Measurements from ENCODE around the gene WWOX. TPM values are rescaled to one million over a fixed set of nuclear protein-coding genes. Genes with fewer than 3 reads are reported as not detected.

Gene WWOX
- total and polyA plus RNA-seq, 2 of the 4 experiments (the other 2 are of a cell fraction): 2.7 to 5.4 TPM

DNA sequence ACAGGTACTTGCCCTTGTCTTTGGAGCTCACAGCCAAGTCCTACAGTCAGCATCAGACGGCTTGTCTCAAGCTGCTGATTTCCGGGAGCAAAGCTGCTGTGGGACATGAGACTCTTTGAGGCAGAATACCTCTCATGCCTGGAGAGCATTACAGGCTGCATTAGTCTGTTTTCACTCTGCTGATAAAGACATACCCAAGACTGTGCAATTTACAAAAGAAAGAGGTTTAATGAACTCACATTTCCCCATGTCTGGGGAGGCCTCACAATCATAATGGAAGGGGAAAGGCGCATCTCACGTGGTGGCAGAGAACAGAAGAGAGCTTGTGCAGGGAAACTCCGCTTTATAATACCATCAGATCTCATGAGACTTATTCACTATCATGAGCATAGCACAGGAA, 661.2 kb downstream of the WWOX start:
- Histone ChIP-seq H2AFZ (replicated peaks; ENCODE audit: low read length, poor library complexity) (no peak overlapping the region), H3K4me2 (ENCODE audit: low read depth, low read length) (no peak overlapping the region), H3K9me3 (ENCODE audit: control insufficient read depth, insufficient read depth, low read length) (peaks cover 18% of the 10 kb centered on the region), H4K20me1 (ENCODE audit: insufficient read depth, low read length) (no peaks in the 10 kb centered on the region), H3K4ac (ENCODE audit: low read depth, low read length) (no peak overlapping the region), H3K27me3 (ENCODE audit: control insufficient read depth, insufficient read depth, low read length) (no peaks in the 10 kb centered on the region), H3K27ac (ENCODE audit: insufficient read depth, low read length) (no peak overlapping the region), H2BK5ac (ENCODE audit: low read depth, low read length, poor library complexity, severe bottlenecking) (no peak overlapping the region), H3K36me3 (ENCODE audit: control insufficient read depth, insufficient read depth, low read length) (no peaks in the 10 kb centered on the region), H3K9ac (ENCODE audit: low read depth, low read length) (no peak overlapping the region), H3K9me1 (ENCODE audit: insufficient read depth, low read length) (no peaks in the 10 kb centered on the region), H2AK5ac (ENCODE audit: low read depth, low read length) (no peak overlapping the region), H2BK15ac (ENCODE audit: low read depth, low read length) (no peak overlapping the region), H3K4me3 (ENCODE audit: insufficient read depth, low read depth, low read length) (no peak overlapping the region), H3K56ac (ENCODE audit: extremely low read depth, insufficient read depth, low read length) (no peak overlapping the region), H3K79me1 (ENCODE audit: low read depth in 1 of 2, low read length in 2 of 2) (no peaks in the 10 kb centered on the region), H4K5ac (ENCODE audit: low read depth, low read length) (no peak overlapping the region), H3K4me1 (ENCODE audit: control insufficient read depth, insufficient read depth, low read length) (no peaks in the 10 kb centered on the region), H2BK120ac (ENCODE audit: low read depth, low read length) (no peak overlapping the region), H4K8ac (ENCODE audit: low read depth in 2 of 2, low read length in 2 of 2) (no peak overlapping the region), H3K14ac (replicated peaks; ENCODE audit: low read depth, low read length) (no peak overlapping the region), H2AK9ac (replicated peaks; ENCODE audit: low read depth, low read length, poor library complexity) (no peak overlapping the region), H3K23ac (ENCODE audit: low read depth, low read length) (no peak overlapping the region), H4K91ac (ENCODE audit: insufficient read depth, low read depth, low read length) (no peak overlapping the region), H2BK20ac (ENCODE audit: low read depth, low read length) (no peak overlapping the region), H3K18ac (ENCODE audit: low read depth, low read length) (no peak overlapping the region)
- TF ChIP-seq BHLHE40 (IDR thresholded peaks at IDR 0.05; ENCODE audit: low read depth, low read length) (no peak), CHD1 (IDR thresholded peaks at IDR 0.05; ENCODE audit: low read depth, low read length) (no peak), RCOR1 (IDR thresholded peaks at IDR 0.05; ENCODE audit: insufficient replicate concordance, low read length) (no peak), SMC3 (IDR thresholded peaks at IDR 0.05; ENCODE audit: low read depth, low read length) (no peak), MAFK (IDR thresholded peaks at IDR 0.05; ENCODE audit: low read depth, low read length) (no peak), FOS (IDR thresholded peaks at IDR 0.05; ENCODE audit: low read depth, low read length) (no peak), MXI1 (IDR thresholded peaks at IDR 0.05; ENCODE audit: borderline replicate concordance, low read depth, low read length) (no peak), NFE2L2 (IDR thresholded peaks at IDR 0.05; ENCODE audit: low read depth, low read length) (no peak), MAZ (IDR thresholded peaks at IDR 0.05; ENCODE audit: borderline replicate concordance, low read depth, low read length) (no peak), CEBPB (IDR thresholded peaks at IDR 0.05; ENCODE audit: low read depth, low read length) (no peak), RFX5 (IDR thresholded peaks at IDR 0.05; ENCODE audit: low read depth, low read length) (no peak)
- TF ChIP-seq, protein P1, sequence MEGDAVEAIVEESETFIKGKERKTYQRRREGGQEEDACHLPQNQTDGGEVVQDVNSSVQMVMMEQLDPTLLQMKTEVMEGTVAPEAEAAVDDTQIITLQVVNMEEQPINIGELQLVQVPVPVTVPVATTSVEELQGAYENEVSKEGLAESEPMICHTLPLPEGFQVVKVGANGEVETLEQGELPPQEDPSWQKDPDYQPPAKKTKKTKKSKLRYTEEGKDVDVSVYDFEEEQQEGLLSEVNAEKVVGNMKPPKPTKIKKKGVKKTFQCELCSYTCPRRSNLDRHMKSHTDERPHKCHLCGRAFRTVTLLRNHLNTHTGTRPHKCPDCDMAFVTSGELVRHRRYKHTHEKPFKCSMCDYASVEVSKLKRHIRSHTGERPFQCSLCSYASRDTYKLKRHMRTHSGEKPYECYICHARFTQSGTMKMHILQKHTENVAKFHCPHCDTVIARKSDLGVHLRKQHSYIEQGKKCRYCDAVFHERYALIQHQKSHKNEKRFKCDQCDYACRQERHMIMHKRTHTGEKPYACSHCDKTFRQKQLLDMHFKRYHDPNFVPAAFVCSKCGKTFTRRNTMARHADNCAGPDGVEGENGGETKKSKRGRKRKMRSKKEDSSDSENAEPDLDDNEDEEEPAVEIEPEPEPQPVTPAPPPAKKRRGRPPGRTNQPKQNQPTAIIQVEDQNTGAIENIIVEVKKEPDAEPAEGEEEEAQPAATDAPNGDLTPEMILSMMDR (conservative IDR thresholded peaks at IDR 0.05; ENCODE audit: low read depth, low read length): no peak
- TF ChIP-seq, protein P2, sequence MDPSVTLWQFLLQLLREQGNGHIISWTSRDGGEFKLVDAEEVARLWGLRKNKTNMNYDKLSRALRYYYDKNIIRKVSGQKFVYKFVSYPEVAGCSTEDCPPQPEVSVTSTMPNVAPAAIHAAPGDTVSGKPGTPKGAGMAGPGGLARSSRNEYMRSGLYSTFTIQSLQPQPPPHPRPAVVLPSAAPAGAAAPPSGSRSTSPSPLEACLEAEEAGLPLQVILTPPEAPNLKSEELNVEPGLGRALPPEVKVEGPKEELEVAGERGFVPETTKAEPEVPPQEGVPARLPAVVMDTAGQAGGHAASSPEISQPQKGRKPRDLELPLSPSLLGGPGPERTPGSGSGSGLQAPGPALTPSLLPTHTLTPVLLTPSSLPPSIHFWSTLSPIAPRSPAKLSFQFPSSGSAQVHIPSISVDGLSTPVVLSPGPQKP (IDR thresholded peaks at IDR 0.05; ENCODE audit: borderline replicate concordance, low read depth, low read length): no peak
- TF ChIP-seq, protein P3, sequence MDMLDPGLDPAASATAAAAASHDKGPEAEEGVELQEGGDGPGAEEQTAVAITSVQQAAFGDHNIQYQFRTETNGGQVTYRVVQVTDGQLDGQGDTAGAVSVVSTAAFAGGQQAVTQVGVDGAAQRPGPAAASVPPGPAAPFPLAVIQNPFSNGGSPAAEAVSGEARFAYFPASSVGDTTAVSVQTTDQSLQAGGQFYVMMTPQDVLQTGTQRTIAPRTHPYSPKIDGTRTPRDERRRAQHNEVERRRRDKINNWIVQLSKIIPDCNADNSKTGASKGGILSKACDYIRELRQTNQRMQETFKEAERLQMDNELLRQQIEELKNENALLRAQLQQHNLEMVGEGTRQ (IDR thresholded peaks at IDR 0.05; ENCODE audit: low read depth, low read length): no peak
- ATAC-seq (ENCODE audit: low read depth) (no peak), DNase-seq (no peak)
- ChIA-PET CTCF (no interaction called here), POLR2A (ENCODE audit: unreplicated experiment) (no interaction called here)
- BruUV-seq (replicated peaks): no TSS peak
- in situ Hi-C loops (cut with MboI; ENCODE audit: low sequenced_read_pairs) (no loop called here), intact Hi-C loops (cut with micrococcal nuclease) (no loop called here), dilution Hi-C loops (cut with HindIII; ENCODE audit: low sequenced_read_pairs, unreplicated experiment) (no loop called here)
- WGBS, 2 experiments (ENCODE audit: extremely low coverage in 2 of 2, insufficient read length in 1 of 2): 83% methylated on average over 2 of the region's 5 CpGs; no CpG with 5 or more reads in 1 of the 2 experiments
